ENCODE measurements around the gene ARHGAP15. TPM values are rescaled to one million over a fixed set of nuclear protein-coding genes. Genes with fewer than 3 reads are reported as not detected.

Gene ARHGAP15
- total RNA-seq, 2 experiments from 2014 or later = 72.1 to 98.4 TPM

GRCh38 chr2:143138292-143138691 lies 9.1 kb downstream of the ARHGAP15 start:
- no peak for TF ChIP-seq EZH2phosphoT487 (IDR thresholded peaks at IDR 0.05; ENCODE audit: borderline replicate concordance, low read depth, low read length)
- TF ChIP-seq, protein P1, sequence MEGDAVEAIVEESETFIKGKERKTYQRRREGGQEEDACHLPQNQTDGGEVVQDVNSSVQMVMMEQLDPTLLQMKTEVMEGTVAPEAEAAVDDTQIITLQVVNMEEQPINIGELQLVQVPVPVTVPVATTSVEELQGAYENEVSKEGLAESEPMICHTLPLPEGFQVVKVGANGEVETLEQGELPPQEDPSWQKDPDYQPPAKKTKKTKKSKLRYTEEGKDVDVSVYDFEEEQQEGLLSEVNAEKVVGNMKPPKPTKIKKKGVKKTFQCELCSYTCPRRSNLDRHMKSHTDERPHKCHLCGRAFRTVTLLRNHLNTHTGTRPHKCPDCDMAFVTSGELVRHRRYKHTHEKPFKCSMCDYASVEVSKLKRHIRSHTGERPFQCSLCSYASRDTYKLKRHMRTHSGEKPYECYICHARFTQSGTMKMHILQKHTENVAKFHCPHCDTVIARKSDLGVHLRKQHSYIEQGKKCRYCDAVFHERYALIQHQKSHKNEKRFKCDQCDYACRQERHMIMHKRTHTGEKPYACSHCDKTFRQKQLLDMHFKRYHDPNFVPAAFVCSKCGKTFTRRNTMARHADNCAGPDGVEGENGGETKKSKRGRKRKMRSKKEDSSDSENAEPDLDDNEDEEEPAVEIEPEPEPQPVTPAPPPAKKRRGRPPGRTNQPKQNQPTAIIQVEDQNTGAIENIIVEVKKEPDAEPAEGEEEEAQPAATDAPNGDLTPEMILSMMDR (conservative IDR thresholded peaks at IDR 0.05; ENCODE audit: low read length) = no peak
- Histone ChIP-seq H3K4me2 (ENCODE audit: low read length) (peak overlapping the region; percentile 51), H3K9me2 (ENCODE audit: insufficient read depth, low read length) (no peaks in the 10 kb centered on the region), H3K9me3 (ENCODE audit: low read length) (no peaks in the 10 kb centered on the region; the same call in 1 of the 2 replicates), H3K36me3 (ENCODE audit: insufficient read depth, low read length) (peaks cover 18% of the 10 kb centered on the region), H3K27ac (ENCODE audit: low read depth, low read length, poor library complexity, severe bottlenecking) (peak overlapping the region; percentile 40), H4K20me1 (ENCODE audit: insufficient read depth, low read length) (0 out of 2 replicates have a peak, but pooled peaks cover 7% of the 10 kb centered on the region), H3K4me1 (ENCODE audit: insufficient read depth, low read length, poor library complexity, severe bottlenecking) (peaks cover 62% of the 10 kb centered on the region), H3K79me2 (ENCODE audit: insufficient read depth, low read depth, low read length) (peaks cover 96% of the 10 kb centered on the region), H3K4me3 (ENCODE audit: low read depth, low read length, poor library complexity, severe bottlenecking) (no peak overlapping the region), H2AFZ (ENCODE audit: low read length) (no peak overlapping the region)
- BruUV-seq (replicated peaks) = no TSS peak
- intact Hi-C loops (cut with micrococcal nuclease; ENCODE audit: unreplicated experiment) = no loop called here
- ChIA-PET CTCF (ENCODE audit: unreplicated experiment) (interaction anchor here (1.4 kb wide), 1 partner anchor 10 kb away, joined by 5 read pairs; no protein-coding TSS in a partner anchor), POLR2A (interaction anchor here (0.8 to 1.7 kb wide), 5 partner anchors 9 to 17 kb away, joined by 3 to 9 read pairs (median 4); partner anchors contain the start of gene ARHGAP15)
- DNase-seq (ENCODE audit: low spot score) = no peak

GRCh38 chr2:143139835-143140393 lies 10.7 kb downstream of the ARHGAP15 start:
- TF ChIP-seq, protein P1 (conservative IDR thresholded peaks at IDR 0.05; ENCODE audit: low read length) = no peak
- no peak for TF ChIP-seq EZH2phosphoT487 (IDR thresholded peaks at IDR 0.05; ENCODE audit: borderline replicate concordance, low read depth, low read length)
- no peaks in the 10 kb centered on the region for H3K9me2 ChIP-seq (ENCODE audit: insufficient read depth, low read length)
- peaks cover 68% of the 10 kb centered on the region for H3K4me1 ChIP-seq (ENCODE audit: insufficient read depth, low read length, poor library complexity, severe bottlenecking)
- no peaks in the 10 kb centered on the region for H3K9me3 ChIP-seq (ENCODE audit: low read length)
- 0 out of 2 replicates have a peak, but pooled peaks cover 7% of the 10 kb centered on the region for H4K20me1 ChIP-seq (ENCODE audit: insufficient read depth, low read length)
- peak overlapping the region; percentile 90 for H3K4me2 ChIP-seq (ENCODE audit: low read length)
- DNase-seq (ENCODE audit: low spot score) = no peak
- no peak overlapping the region for H2AFZ ChIP-seq (ENCODE audit: low read length)
- H3K36me3 ChIP-seq (ENCODE audit: insufficient read depth, low read length) = peaks cover 21% of the 10 kb centered on the region
- CTCF ChIA-PET (ENCODE audit: unreplicated experiment) = no interaction called here
- peak overlapping the region; percentile 63 for H3K4me3 ChIP-seq (ENCODE audit: low read depth, low read length, poor library complexity, severe bottlenecking)
- no TSS peak for BruUV-seq (replicated peaks)
- POLR2A ChIA-PET = interaction anchor here (0.9 to 8.2 kb wide), 3 partner anchors 10 to 45 kb away, joined by 3 to 156 read pairs (median 21); partner anchors contain the start of gene ARHGAP15
- H3K27ac ChIP-seq (ENCODE audit: low read depth, low read length, poor library complexity, severe bottlenecking) = peak overlapping the region; percentile 92
- intact Hi-C loops (cut with micrococcal nuclease; ENCODE audit: unreplicated experiment) = no loop called here
- H3K79me2 ChIP-seq (ENCODE audit: insufficient read depth, low read depth, low read length) = peaks cover 97% of the 10 kb centered on the region

All from OCI-LY7 (cell line).